K562 (cell line): ENCODE data around the gene RHOT1. TPM values are rescaled to one million over a fixed set of nuclear protein-coding genes. Genes with fewer than 3 reads are reported as not detected.

Experiments
- ATAC-seq: fragments of 200-7000 bp; cut with Tn5 transposase; 3 replicates; pipeline ENCODE4 v1.9.1; 2020; ENCODE audit warnings: moderate library complexity
- BruUV-seq: library from RNA; stranded (reverse); fragments of 400-500 nt; replicated peaks from 2 replicates; lab custom pipeline; 2021; lab: Mats Ljungman, UMichigan
- CTCF ChIA-PET: fragments of 300-600 bp; formaldehyde crosslinking; extraction: SDS; loops from one replicate; lab custom pipeline; 2021; ENCODE audit warnings: low intra/inter-chr PET ratio; lab: Yijun Ruan, JAX
- POLR2A ChIA-PET: fragments of 300-600, 350-650 bp; sonication (Branson Sonifier 250); formaldehyde crosslinking; extraction: SDS; loops from one replicate; lab custom pipeline; 2021; ENCODE audit warnings: antibody characterized with exemption, inconsistent platforms; lab: Yijun Ruan, JAX
- DNase-seq, 4 experiments: peaks; one replicate each; pipeline versions ENCODE4 v3.0.0 to v3.0.0-alpha.2; 2011 to 2018; ENCODE audit warnings: low spot score in 3 of 4, mixed read lengths in 3 of 4; ENCODE audit errors: extremely low read depth in 1 of 4
- FAIRE-seq: peaks from 2 replicates; lab custom pipeline; 2011; peaks lifted over from hg19 to GRCh38; lab: Jason Lieb, UNC
- H2AFZ ChIP-seq: 2 replicates; pipeline ENCODE4 v1.6.0; 2011; ENCODE audit warnings: low read depth, low read length, control low read depth, inconsistent platforms
- H3K27ac ChIP-seq: fragments of 200-600 bp; 3 replicates; pipeline ENCODE4 v1.8.0; 2011; ENCODE audit warnings: low read depth, mild to moderate bottlenecking, control low read depth, inconsistent platforms, low read length, moderate library complexity, mixed read lengths; ENCODE audit errors: extremely low read depth
- H3K27me3 ChIP-seq, 2 experiments: fragments of 300-600 bp in 1 of 2; 2 replicates in 1 of 2; 3 replicates in 1 of 2; pipeline versions ENCODE4 v1.6.0 to v1.8.0; 2011; ENCODE audit warnings: inconsistent platforms in 2 of 2, low read length in 2 of 2, mild to moderate bottlenecking in 1 of 2, mixed read lengths in 1 of 2, moderate library complexity in 1 of 2; ENCODE audit not compliant: control insufficient read depth in 2 of 2, insufficient read depth in 2 of 2
- H3K36me3 ChIP-seq: fragments of 300-600 bp; 3 replicates; pipeline ENCODE4 v1.8.0; 2011; ENCODE audit warnings: mild to moderate bottlenecking, low read length, inconsistent platforms; ENCODE audit not compliant: control insufficient read depth, insufficient read depth
- H3K4me1 ChIP-seq, 2 experiments: fragments of 200-600 bp in 1 of 2; replicated peaks in 1 of 2; 2 replicates in 1 of 2; 3 replicates in 1 of 2; pipeline versions ENCODE4 v1.5.1 to v1.8.0; 2011; ENCODE audit warnings: inconsistent platforms in 2 of 2, low read length in 2 of 2, mild to moderate bottlenecking in 1 of 2, mixed read lengths in 1 of 2, moderate library complexity in 1 of 2; ENCODE audit not compliant: control insufficient read depth in 2 of 2, insufficient read depth in 2 of 2
- H3K4me2 ChIP-seq: 2 replicates; pipeline ENCODE4 v1.6.1; 2011; ENCODE audit warnings: low read length, control low read depth, inconsistent platforms, mixed read lengths; ENCODE audit not compliant: insufficient read depth
- H3K4me3 ChIP-seq: fragments of 200-600 bp; sonication (generic), shearing (Covaris generic); 2 replicates; pipeline ENCODE4 v1.5.1; 2016; ENCODE audit warnings: control low read depth, inconsistent platforms
- H3K79me2 ChIP-seq: fragments of 200-600 bp; 3 replicates; pipeline ENCODE4 v1.8.0; 2011; ENCODE audit warnings: low read length, inconsistent platforms; ENCODE audit not compliant: control insufficient read depth, insufficient read depth
- H3K9ac ChIP-seq, 2 experiments: 2 replicates each; pipeline versions ENCODE4 v1.6.0 to v1.6.1; 2011; ENCODE audit warnings: low read depth in 2 of 2, low read length in 2 of 2, control low read depth in 1 of 2, inconsistent platforms in 1 of 2, mild to moderate bottlenecking in 1 of 2, mixed read lengths in 1 of 2; ENCODE audit not compliant: insufficient read depth in 1 of 2
- H3K9me1 ChIP-seq: one replicate; pipeline ENCODE4 v1.6.0; 2011; ENCODE audit warnings: inconsistent platforms, mild to moderate bottlenecking, low read length, moderate library complexity; ENCODE audit not compliant: control insufficient read depth, insufficient read depth
- H3K9me3 ChIP-seq: replicated peaks from 2 replicates; pipeline ENCODE4 v1.5.1; 2011; ENCODE audit warnings: low read depth, low read length, inconsistent platforms; ENCODE audit not compliant: control insufficient read depth, insufficient read depth
- H4K20me1 ChIP-seq: replicated peaks from 2 replicates; pipeline ENCODE4 v1.6.1; 2011; ENCODE audit warnings: low read length, inconsistent platforms, mixed read lengths; ENCODE audit not compliant: control insufficient read depth, insufficient read depth
- GATAD2B ChIP-seq: fragments of 450-650 bp; IDR thresholded peaks from 2 replicates; pipeline ENCODE4 v1.6.1; 2017; ENCODE audit warnings: mild to moderate bottlenecking, borderline replicate concordance
- HDAC3 ChIP-seq: fragments of 450-650 bp; IDR thresholded peaks from 2 replicates; pipeline ENCODE4 v1.6.1; 2018; ENCODE audit warnings: borderline replicate concordance, mild to moderate bottlenecking, moderate library complexity; ENCODE audit not compliant: partially characterized antibody
- HNRNPK ChIP-seq: fragments of 200-400 bp; formaldehyde crosslinking; IDR thresholded peaks from one replicate; pipeline ENCODE4 v1.6.1; 2018; ENCODE audit warnings: mild to moderate bottlenecking, low read depth, low read length; ENCODE audit not compliant: poor library complexity, severe bottlenecking
- IRF1 ChIP-seq: sonication (generic); formaldehyde crosslinking; IDR thresholded peaks from 2 replicates; pipeline ENCODE4 v1.8.0; 2022; ENCODE audit warnings: missing genetic modification reagents, mild to moderate bottlenecking, borderline replicate concordance
- KLF16 ChIP-seq: IDR thresholded peaks from 2 replicates; pipeline ENCODE4 v1.6.1; 2016; ENCODE audit warnings: antibody characterized with exemption
- MIER1 ChIP-seq: fragments of 450-650 bp; IDR thresholded peaks from 2 replicates; pipeline ENCODE4 v1.6.1; 2016; ENCODE audit warnings: antibody characterized with exemption, mild to moderate bottlenecking, low read depth
- POLR2A ChIP-seq: fragments of 450-650 bp; conservative IDR thresholded peaks from 2 replicates; pipeline ENCODE4 v1.6.1; 2016
- SAFB2 ChIP-seq: fragments of 200-400 bp; formaldehyde crosslinking; IDR thresholded peaks from 2 replicates; pipeline ENCODE4 v1.6.1; 2018; ENCODE audit warnings: borderline replicate concordance, low read length, low read depth, moderate library complexity; ENCODE audit not compliant: severe bottlenecking
- SMAD3 ChIP-seq: fragments of 450-650 bp; formaldehyde crosslinking; conservative IDR thresholded peaks from 2 replicates; pipeline ENCODE4 v1.4.0; 2020; ENCODE audit warnings: mild to moderate bottlenecking
- TEAD1 ChIP-seq, 2 experiments: fragments of 450-650 bp in 1 of 2; sonication (generic) in 1 of 2; formaldehyde crosslinking; IDR thresholded peaks; 2 replicates each; pipeline versions ENCODE4 v1.4.0 to v1.8.0; 2020 to 2022; ENCODE audit warnings: mild to moderate bottlenecking in 2 of 2, missing genetic modification reagents in 1 of 2
- THAP12 ChIP-seq: fragments of 250-450 bp; sonication (Bioruptor Pico); IDR thresholded peaks from 2 replicates; pipeline ENCODE4 v1.9.0; 2021; ENCODE audit warnings: mild to moderate bottlenecking, inconsistent platforms
- YY1 ChIP-seq, 3 experiments: IDR thresholded peaks; 2 replicates each; pipeline ENCODE4 v1.6.1; 2011; ENCODE audit warnings: low read length in 2 of 3, mild to moderate bottlenecking in 2 of 3, moderate library complexity in 2 of 3, borderline replicate concordance in 1 of 3, control low read depth in 1 of 3, low read depth in 1 of 3; ENCODE audit not compliant: insufficient read depth in 3 of 3, insufficient replicate concordance in 2 of 3, control insufficient read depth in 1 of 3, insufficient read length in 1 of 3; ENCODE audit errors: extremely low read depth in 1 of 3
- ZNF143 ChIP-seq: sonication (generic); formaldehyde crosslinking; IDR thresholded peaks from 2 replicates; pipeline ENCODE4 v1.9.0; 2022; ENCODE audit warnings: mild to moderate bottlenecking, missing genetic modification reagents
- ZNF197 ChIP-seq: fragments of 200-800 bp; sonication (Bioruptor generic); IDR thresholded peaks from 2 replicates; pipeline ENCODE4 v1.6.1; 2016; ENCODE audit warnings: low read depth, missing genetic modification characterization, missing compliant biosample characterization
- ZNF3 ChIP-seq: fragments of 250-450 bp; sonication (Bioruptor Pico); IDR thresholded peaks from 2 replicates; pipeline ENCODE4 v1.5.0; 2021; ENCODE audit warnings: mild to moderate bottlenecking, moderate library complexity
- ZNF316 ChIP-seq: fragments of 450-650 bp; IDR thresholded peaks from 2 replicates; pipeline ENCODE4 v1.6.1; 2016
- WGBS: fragments of 100-300 bp; shearing (Covaris generic); methylation state at CpG from one replicate; pipeline ENCODE4 v1.1.6; 2016; ENCODE audit warnings: low coverage, mixed read lengths; ENCODE audit not compliant: insufficient coverage; ENCODE audit errors: missing lambda C conversion rate; 5-methylcytosine and 5-hydroxymethylcytosine counted together
- in situ Hi-C: fragments of 300-500 bp; cut with MboI; formaldehyde crosslinking; loops from 4 replicates; pipeline ENCODE4 v1.15.0; 2018; ENCODE audit warnings: inconsistent platforms, mixed read lengths
- intact Hi-C: fragments of 100-400 bp; cut with micrococcal nuclease; formaldehyde crosslinking; loops from 2 replicates; pipeline ENCODE4 v1.14.2; 2022
- polyA plus RNA-seq, 8 experiments: library from polyadenylated mRNA; depleted of rRNA in 4 of 8; stranded (reverse) in 5 of 8; unstranded in 3 of 8; fragments of >200 nt; fragmentation: Nextera tagmentation in 2 of 8; fragmentation: Illumina TruSeq in 1 of 8; extraction: Ambion mirVana in 2 of 8; extraction: Trizol in 1 of 8; gene quantifications; 2 replicates each; pipeline versions ENCODE4 v1.2.1 to v1.2.3, GENCODE V29; 2011 to 2014; ENCODE audit warnings: inconsistent platforms in 1 of 8, missing spikeins in 1 of 8
- total RNA-seq, 7 experiments: library from RNA; depleted of rRNA in 6 of 7; stranded (reverse); fragments of >200 nt in 6 of 7; fragmentation: Illumina TruSeq in 2 of 7; extraction: Trizol in 2 of 7; gene quantifications; 2 replicates each; pipeline versions ENCODE4 v1.2.1 to v1.2.3, GENCODE V29; 2011 to 2021; ENCODE audit warnings: low replicate concordance in 1 of 7
- TF ChIP-seq, protein P1 (sequence below): sonication (generic); formaldehyde crosslinking; IDR thresholded peaks from 2 replicates; pipeline ENCODE4 v1.8.0; 2022; ENCODE audit warnings: mild to moderate bottlenecking, missing genetic modification reagents, borderline replicate concordance

The RHOT1 gene
- total and polyA plus RNA-seq, 9 of the 15 experiments (the other 6 are each of a cell fraction or from before 2014, with no cell fraction given) = 23.0 to 101 (median 32.2) TPM

GRCh38 chr17:32215696-32216095 is 73.4 kb downstream of the RHOT1 start:
- Histone ChIP-seq H3K4me2 (no peak overlapping the region), H4K20me1 (no peaks in the 10 kb centered on the region), H3K79me2 (no peaks in the 10 kb centered on the region), H2AFZ (no peak overlapping the region), H3K36me3 (peaks cover 24% of the 10 kb centered on the region; the same call in 1 of the 3 replicates), H3K9me1 (no peaks in the 10 kb centered on the region), H3K4me3 (no peak overlapping the region), H3K4me1 (no peaks in the 10 kb centered on the region), H3K9me3 (no peaks in the 10 kb centered on the region), H3K27me3 (no peaks in the 10 kb centered on the region), H3K9ac (no peak overlapping the region), H3K27ac (no peak overlapping the region)
- intact Hi-C loops (no loop called here), in situ Hi-C loops (no loop called here)
- ChIA-PET CTCF (no interaction called here), POLR2A (interaction anchor here (0.9 kb wide), 1 partner anchor 10 kb away, joined by 5 read pairs; no protein-coding TSS in a partner anchor)
- no peak for TF ChIP-seq SMAD3 (CRISPR knock-in tag)
- no peak for TF ChIP-seq ZNF3 (CRISPR knock-in tag)
- TF ChIP-seq ZNF316 = no peak
- TF ChIP-seq SAFB2 = no peak
- TF ChIP-seq, protein P1, sequence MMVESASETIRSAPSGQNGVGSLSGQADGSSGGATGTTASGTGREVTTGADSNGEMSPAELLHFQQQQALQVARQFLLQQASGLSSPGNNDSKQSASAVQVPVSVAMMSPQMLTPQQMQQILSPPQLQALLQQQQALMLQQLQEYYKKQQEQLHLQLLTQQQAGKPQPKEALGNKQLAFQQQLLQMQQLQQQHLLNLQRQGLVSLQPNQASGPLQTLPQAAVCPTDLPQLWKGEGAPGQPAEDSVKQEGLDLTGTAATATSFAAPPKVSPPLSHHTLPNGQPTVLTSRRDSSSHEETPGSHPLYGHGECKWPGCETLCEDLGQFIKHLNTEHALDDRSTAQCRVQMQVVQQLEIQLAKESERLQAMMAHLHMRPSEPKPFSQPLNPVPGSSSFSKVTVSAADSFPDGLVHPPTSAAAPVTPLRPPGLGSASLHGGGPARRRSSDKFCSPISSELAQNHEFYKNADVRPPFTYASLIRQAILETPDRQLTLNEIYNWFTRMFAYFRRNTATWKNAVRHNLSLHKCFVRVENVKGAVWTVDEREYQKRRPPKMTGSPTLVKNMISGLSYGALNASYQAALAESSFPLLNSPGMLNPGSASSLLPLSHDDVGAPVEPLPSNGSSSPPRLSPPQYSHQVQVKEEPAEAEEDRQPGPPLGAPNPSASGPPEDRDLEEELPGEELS = no peak
- no peak for TF ChIP-seq HDAC3
- no peak for TF ChIP-seq ZNF143 (CRISPR knock-in tag)
- no peak for TF ChIP-seq YY1 (IDR thresholded peaks at IDR 0.05; ENCODE audit: borderline replicate concordance in 1 of 3, control insufficient read depth in 1 of 3, extremely low read depth in 1 of 3, insufficient read depth in 3 of 3, insufficient read length in 1 of 3, insufficient replicate concordance in 2 of 3, low read depth in 1 of 3, low read length in 2 of 3)
- no peak for TF ChIP-seq TEAD1 (CRISPR knock-in tag; IDR thresholded peaks at IDR 0.05)
- no peak for TF ChIP-seq POLR2A
- no peak for TF ChIP-seq HNRNPK
- no peak for TF ChIP-seq IRF1 (CRISPR knock-in tag)
- TF ChIP-seq GATAD2B = no peak
- TF ChIP-seq MIER1 = no peak
- no peak for TF ChIP-seq THAP12 (CRISPR knock-in tag)
- TF ChIP-seq ZNF197 (CRISPR knock-in tag) = no peak
- TF ChIP-seq KLF16 = no peak
- no peak for ATAC-seq
- 85% methylated on average over 3 of the region's 3 CpGs for WGBS
- BruUV-seq = no TSS peak
- FAIRE-seq = no peak
- DNase-seq = no peak
